NCI-H187 treated with DMSO at 0.1 percent for 48 hours (cell line): ENCODE results near the gene PRPF19.

ENCODE experiments used
- DNase-seq: peaks from one replicate; lab custom pipeline; 2025; lab: John Stamatoyannopoulos, UW

PRPF19 gene

DNA sequence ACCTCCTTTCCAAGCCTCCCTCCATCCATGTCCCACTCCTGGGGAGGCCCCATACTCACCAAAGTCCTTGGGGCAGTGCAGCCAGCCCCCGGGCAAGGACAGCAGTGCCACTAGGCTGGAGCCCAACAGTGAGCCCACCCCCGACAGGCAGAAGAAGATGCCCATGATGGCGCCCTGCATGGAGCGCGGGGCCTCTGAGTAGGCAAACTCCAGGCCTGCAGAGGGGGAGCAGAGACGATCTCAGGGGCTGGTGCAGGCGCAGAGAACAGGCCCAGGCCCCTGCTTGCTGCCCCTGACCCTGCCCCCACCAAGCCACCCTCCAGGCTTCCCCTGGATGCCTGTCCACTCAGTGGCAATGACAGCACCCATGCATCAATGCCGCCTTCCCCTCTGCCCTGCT lies 31.4 kb upstream of the PRPF19 start:
- no peak for DNase-seq

DNA sequence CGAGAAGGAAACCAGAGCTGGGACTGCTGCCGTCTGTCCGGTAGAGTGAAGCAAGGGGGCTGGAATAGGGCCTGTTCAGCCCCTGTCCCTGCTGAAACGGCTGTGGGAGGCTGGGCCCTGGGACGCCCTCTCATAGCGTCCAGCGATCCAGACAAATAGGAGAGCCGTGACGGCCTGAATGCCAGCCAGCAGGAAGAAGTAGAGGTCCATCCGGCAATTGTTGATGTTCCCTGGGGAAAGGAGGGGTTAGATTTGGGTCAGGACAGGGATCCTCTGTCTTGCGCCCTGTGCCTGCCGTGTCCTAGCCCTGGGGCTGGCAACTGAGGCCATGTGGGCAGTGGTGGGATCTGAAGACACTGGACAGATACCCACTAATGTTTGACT lies 30.8 kb upstream of the PRPF19 start:
- no peak for DNase-seq

DNA sequence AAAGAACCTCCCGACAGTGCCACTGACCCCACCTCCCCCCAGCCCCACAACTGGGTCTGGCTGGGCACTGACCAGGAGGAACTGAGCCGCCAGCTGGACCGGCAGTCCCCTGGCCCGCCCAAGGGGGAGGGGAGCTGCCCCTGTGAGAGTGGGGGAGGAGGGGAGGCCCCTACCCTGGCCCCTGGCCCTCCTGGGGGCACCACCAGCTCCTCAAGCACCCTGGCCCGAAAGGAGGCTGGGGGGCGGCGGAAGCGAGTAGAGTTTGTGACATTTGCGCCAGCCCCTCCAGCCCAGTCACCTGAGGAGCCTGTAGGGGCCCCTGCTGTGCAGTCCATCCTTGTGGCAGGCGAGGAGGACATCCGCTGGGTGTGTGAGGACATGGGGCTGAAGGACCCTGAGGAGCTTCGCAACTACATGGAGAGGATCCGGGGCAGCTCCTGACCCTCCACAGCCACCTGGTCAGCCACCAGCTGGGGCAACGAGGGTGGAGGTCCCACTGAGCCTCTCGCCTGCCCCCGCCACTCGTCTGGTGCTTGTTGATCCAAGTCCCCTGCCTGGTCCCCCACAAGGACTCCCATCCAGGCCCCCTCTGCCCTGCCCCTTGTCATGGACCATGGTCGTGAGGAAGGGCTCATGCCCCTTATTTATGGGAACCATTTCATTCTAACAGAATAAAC lies 30.2 kb upstream of the PRPF19 start:
- no peak for DNase-seq

DNA sequence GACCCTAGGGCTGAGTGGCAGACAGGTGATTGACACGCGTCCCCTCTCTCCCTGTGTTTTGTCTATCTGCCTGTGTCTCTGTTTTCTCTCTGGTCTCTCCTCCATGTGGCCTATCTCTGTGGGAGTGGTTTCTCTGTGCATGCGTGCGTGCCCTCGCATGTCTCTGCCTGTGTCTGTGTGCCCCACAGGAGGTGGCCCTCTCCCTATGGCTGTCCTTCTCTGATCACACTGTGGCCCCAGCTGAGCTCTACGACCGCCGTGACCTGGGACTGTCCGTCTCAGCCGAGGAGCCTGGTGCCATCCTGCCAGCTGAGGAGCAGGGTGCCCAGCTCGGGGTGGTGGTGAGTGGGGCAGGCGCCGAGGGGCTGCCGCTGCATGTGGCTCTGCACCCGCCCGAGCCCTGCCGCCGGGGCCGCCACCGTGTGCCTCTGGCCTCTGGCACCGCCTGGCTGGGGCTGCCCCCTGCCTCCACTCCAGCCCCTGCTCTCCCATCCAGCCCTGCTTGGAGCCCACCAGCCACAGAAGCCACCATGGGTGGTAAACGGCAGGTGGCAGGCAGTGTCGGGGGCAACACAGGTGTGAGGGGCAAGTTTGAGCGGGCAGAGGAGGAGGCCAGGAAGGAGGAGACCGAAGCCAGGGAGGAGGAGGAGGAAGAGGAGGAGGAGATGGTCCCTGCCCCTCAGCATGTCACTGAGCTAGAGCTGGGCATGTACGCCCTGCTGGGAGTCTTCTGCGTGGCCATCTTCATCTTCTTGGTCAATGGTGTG lies 29.5 kb upstream of the PRPF19 start:
- DNase-seq, result no peak

DNA sequence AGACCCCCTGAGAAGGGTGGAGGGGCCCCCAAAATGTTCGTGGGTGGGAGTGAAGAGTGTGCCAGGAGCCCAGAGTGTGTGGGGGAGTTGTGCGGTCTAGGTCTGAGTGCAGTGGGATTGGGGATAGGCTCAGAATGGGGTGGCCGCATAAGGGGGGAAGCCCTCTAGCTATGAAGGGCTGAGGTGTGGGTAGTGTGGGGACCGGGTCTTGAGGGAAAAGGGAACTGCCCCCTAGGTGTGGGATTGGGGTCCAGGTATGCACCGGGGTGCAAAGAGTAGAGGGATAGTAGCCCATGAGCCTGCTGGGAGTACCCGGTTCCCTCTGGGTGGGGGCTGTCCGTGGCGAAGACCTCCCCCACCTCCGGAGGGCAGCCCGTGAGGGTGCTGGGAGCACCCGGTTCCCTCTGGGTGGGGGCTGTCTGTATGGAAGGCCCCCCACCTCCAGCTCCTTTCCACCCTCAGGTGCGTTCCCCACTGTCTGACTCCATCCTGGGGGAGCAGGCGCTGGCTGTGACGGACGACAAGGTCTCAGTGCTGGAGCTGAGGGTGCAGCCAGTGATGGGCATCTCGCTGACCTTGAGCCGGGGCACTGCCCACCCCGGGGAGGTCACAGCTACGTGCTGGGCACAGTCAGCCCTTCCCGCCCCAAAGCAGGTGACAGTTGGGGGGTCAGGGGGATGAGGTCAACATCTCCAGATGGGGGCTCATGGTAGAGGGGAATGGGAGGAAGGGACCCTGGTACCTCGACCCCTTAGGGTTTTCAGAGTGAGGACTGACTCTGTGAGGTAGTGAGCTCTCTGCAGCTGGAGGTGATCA lies 28.6 kb upstream of the PRPF19 start:
- no peak for DNase-seq

DNA sequence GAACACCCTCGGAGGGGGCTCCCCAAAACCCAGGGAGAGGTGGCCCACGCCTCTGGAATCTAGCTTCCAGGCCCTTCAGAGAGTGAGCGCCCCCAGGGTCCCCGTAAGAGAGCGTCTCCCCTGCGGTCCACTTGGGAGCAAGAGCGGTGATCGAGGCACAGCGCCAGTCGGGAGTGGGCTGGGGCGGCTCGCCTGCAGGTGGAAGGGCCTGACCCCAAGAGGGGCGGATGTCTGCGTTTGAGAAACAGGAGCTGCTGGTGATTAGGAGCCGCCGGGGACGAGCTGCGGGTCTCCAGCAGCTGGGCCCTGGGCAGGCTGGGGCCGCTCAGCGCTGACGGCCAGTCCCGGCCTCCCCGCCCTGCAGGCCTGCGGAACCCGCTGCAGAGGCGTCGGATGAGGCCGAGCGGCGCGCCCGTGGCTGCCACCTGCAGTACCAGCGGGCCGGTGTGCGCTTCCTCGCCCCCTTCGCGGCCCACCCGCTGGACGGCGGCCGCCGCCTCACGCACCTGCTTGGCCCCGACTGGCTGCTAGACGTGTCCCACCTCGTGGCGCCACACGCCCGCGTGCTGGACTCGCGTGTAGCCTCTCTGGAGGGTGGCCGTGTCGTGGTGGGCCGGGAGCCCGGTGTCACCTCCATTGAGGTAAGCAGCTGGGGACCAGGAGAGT lies 27.9 kb upstream of the PRPF19 start:
- DNase-seq, result no peak

DNA sequence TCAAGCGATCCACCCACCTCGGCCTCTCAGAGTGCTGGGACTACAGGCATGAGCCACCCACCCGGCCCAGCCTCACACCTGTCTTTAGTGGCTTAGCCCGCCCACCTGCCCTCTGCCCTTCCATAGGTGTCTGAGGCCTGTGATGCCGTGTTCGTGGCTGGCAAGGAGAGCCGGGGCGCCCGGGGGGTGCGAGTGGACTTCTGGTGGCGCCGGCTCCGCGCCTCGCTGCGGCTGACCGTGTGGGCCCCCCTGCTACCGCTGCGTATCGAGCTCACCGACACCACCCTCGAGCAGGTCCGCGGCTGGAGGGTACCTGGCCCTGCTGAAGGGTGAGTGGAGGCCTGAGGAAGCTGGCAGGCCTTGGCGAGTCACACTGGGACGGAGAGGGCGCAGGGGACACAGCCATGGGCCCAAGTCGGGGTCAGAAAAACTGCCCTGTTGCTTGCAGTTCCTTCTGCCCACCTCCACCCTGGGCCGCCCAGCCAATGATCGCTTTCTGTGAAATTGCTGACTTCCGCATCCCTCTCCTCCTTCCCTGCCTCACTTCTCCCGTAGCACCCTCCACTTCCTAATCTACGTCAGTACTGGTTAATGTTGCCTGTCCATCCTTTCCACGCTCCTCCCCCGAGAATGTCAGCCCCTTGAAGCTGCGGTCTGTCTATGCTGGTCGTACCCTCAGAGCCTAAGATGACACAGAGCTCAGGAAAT lies 27.2 kb upstream of the PRPF19 start:
- DNase-seq, result no peak

DNA sequence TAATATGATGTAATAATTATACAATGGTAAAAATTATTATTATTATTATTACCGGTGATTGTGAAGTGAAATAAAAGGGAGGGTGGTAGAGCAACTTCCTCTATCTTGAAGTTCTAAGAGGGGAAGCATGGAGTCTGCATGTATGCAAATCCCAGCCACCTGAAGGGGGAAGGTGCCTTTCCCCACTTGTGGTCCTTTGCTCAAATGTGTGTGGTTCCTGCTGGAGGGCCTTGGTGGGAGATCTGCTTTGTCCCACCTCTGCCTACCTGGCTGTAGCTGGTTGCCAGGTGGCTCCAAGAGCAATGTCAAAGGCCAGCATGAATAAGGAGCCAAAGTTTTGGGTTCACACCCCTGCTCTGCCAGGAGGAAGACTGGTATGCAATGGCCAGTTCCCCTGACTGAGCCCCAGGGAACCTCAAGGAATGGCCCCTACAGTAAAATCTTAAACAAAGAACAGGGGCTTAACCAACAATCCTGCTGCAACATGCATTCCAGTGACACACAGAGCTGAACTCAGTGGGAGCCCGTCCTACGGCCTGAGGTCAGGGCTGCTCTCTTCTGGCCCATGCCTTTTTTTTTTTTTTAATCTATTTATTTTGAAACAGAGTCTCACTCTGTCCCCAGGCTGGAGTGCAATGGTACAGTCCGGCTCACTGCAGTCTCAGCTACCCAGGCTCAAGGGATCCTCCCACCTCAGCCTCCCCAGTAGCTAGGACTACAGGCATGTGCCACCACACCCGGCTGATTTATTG lies 26.4 kb upstream of the PRPF19 start:
- DNase-seq, result no peak

DNA sequence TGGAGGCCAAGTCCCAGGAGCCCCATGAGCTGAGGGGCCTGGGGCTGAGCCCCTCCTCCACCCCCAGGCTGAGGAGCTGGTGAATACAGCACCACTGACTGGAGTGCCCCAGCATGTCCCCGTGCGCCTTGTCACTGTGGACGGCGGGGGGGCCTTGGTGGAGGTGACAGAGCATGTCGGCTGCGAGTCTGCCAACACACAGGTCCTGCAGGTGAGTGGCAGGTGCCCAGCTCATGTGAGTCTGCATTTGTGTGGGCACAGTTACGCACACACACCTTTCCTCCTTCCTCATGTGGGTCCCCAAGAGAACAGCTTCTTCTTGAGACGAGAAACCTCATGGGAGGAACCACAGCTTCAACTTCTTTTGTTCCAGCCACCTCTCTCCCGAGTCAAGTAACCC lies 25.5 kb upstream of the PRPF19 start:
- DNase-seq, result no peak

DNA sequence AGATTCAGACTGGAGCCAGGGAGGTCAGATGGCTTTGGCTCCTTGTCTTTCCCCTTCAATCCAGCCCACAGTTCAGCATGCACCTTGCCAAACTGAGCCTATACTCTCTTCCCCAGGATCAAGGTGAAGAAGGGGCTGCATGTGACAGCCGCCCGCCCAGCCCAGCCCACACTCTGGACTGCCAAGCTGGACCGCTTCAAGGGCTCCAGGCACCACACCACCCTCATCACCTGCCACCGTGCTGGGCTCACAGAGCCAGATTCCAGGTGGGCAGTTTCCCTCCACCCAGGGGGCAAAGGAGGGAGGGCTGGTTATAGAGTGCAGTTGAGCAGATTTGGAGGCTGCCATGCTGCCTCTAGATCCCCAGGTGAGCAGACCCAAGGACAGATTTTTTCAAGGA lies 24.0 kb upstream of the PRPF19 start:
- DNase-seq, result no peak

DNA sequence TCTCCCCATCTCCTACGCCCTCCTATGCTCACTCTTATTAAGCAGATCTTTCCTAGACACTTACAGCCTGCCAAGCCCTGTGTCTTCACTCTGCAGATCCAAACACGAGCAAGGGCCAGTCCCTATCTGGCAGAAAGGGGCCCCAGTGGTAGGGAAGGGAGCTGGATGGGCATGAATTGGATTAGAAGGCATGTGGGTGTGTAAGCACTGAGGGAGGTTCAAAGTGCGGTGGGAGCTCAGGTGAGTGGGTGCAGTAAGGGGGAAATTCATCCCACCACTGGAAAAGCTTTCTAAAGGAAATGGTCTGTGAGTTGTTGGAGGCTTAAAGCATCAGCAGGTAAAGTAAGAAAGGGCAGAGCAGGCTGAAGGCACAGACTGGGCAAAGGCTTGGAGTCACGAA lies 23.4 kb upstream of the PRPF19 start:
- no peak for DNase-seq

DNA sequence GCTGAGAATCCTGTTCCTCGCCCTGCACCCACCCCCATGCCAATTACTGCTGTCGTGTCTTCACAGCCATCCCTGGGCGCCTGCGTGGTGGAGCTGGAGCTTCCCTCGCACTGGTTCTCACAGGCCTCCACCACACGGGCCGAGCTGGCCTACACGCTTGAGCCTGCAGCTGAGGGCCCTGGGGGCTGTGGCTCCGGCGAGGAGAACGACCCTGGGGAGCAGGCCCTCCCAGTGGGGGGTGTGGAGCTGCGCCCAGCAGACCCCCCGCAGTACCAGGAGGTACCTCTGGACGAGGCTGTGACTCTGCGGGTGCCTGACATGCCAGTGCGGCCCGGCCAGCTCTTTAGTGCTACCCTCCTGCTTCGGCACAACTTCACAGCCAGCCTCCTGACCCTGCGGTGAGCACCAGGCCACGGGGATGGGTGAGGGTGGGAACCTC lies 22.2 kb upstream of the PRPF19 start:
- no peak for DNase-seq

DNA sequence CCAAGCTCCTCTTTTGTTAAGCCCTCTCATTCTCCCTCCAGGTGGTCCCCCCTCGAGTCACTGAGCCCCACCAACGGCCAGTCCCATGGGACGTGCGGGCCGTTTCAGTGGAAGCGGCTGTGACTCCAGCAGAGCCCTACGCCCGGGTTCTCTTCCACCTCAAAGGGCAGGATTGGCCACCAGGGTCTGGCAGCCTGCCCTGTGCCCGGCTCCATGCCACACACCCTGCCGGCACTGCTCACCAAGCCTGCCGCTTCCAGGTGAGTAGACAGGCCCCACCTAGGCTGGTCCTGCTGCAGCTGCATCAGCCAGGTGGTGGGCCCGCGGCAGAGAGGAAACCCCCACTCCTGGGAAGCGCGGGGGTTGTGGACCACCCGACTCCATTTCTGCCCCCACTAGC lies 21.2 kb upstream of the PRPF19 start:
- no peak for DNase-seq

DNA sequence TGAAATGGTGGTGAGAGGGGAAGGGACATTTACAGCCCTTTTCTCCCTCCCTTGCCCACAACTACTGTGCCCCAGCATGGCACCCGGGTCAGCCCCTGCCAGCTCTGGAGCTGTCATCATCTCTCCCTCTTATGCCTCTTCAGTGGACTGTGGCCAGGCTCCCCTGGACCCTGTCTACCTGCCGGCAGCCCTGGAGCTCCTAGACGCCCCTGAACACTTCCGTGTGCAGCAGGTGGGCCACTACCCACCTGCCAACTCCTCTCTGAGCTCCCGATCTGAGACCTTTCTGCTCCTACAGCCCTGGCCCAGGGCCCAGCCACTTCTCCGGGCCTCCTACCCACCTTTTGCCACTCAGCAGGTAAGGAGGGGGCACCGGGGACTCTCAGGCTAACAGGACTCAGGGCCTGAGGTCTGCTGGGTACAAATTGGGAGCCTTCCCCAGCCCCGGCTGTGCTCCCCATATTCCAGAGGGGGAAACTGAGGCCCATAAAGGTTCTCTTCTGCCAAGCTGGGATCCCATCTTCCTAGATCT lies 20.7 kb upstream of the PRPF19 start:
- no peak for DNase-seq

DNA sequence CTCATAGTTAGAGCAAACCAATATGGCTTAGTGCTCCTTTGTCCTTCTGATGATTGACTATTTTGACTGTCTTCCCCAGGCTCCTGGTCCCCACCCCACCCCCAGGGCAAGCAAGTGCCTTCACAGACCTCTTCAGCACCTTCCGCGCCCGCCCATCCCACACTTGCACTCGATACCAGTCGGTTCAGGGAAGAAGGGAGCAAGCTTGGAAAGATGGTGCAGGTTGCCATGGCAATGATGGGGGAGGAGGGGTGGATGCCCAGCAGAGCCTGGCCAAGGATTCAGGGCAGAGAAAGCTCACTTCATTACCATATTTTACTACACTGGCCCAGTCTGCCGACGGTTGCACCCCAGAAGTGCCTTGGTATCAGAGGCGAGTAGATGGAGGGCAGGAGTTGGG lies 20.1 kb upstream of the PRPF19 start:
- no peak for DNase-seq

DNA sequence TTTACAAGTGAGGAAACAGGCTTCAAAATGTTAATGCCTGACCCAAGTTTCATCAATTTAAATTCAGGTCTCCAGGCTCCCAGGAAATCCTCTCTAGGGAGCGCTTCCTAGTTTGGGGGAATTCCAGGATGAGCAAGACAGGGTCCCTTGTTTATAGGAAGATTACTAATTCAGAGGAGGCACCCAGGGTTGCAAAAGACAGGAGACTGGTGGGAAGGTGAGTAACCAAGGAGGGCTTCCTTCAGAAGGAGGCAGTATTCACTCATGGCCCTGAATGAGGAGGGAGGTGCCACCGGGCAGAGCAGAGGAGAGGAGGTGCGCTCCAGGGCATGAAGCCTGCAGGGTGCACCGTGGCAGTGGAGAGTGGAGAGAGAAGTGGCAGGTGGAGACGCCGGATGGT lies 19.5 kb upstream of the PRPF19 start:
- no peak for DNase-seq

DNA sequence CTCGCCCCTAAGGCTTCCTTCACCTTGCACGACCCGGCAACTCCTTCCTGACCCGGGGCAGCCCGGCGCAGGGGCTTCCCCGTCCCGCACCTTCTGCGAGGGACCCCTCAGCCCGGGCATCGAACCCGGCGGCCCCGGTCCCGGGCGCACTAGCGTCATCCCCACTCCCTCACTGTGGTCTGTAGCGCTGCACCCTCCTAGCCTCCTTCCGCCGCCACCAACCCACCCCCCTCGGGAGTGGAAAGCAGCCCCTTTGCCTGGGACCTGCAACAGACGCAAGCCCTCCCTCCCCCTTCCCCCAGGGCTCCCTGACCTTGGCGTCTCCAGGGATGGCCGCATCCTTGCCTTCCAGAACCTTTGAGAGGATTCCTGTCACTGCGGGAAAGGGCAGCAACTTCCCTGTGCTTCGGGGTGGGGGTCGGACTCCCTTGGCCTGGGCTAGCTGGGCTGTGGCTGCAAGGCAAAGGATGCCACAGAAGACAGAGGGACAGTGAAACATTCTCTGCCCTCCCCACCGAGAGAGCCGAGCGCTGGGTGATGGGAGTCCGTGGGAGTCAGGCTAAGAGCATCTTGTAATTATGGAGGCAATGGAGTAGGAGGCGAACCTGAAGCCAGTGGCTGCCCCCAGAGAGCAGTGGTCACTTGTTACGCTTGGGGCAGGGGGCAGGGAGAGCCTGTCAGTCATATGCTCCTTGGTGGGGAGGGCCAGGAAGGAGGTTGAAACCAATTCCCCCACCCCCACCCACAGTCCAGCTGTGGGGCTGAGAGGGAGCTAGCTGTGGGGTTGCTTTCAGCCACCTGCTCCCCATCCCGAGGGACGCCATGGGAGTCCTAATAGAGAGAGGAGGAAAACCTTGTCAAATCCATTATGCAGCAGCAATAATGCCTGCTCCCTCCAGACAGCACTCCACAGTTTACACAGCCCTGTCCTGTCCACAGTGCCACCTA lies 18.8 kb upstream of the PRPF19 start:
- no peak for DNase-seq

DNA sequence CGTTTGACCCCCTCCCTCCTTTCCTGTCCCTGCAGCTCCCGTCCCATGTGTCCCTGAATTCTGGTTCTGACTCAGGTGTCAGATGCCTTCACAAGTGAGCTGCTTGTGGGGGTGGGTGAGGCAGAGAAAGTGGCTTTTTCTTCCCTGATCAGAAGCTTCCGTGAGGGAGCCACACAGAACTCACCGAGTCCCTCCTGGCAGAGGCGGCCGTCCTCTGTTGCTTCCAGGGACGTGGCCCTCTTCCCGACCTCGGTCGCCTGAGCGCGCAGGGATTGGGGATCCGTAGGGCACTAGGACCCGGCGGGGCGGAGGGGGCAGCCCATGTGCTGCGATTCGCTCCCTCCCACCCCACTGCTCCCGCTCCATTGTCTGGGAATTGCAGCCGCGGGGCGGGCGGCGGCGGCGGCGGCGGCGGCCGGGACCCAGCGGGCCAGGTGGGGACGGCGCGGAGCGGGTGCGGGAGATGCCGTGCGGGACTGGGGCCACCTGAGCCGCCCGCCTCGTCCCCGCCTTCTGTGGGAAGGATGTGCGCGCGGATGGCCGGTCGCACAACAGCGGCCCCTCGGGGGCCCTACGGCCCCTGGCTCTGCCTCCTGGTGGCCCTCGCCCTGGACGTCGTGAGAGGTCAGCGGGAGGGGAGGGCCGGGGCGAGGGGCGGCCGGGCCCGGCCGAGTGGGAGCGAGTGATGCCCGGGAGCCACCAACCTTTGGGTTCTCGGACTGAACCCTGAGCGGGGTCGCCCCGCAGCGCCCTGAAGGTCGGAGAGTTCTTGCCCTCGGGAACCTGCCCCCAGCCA lies 17.9 kb upstream of the PRPF19 start, which contains the start of gene TMEM132A:
TMEM132A (plus strand) TSS at position 351 of the 796 bp plus-strand sequence; CDS start at position 525, 174 bp downstream.
- DNase-seq, result peak; percentile 21

DNA sequence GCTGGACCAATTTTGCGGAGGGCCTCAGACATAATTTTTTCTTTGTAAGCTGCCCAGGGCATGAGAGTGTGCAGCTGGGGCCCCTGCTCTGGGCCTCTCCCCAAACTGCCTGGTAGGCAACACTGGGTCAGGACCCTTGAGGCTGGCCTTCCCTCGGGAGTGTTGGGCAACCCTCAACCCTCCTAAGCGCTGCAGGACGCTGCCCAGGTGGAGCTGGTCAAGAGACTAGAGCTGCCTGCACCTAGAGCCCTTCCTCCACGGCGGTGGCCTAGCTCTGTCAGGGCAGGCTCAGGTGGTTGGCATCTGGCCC lies 17.4 kb upstream of the PRPF19 start:
- no peak for DNase-seq
